GM10248 (cell line): ENCODE measurements around the gene TRAF3IP1.

ENCODE experiments used
- CTCF ChIA-PET: fragments of 300-600 bp; sonication (Branson Sonifier 250); formaldehyde crosslinking; extraction: SDS; loops from one replicate; lab custom pipeline; 2021; ENCODE audit warnings: antibody characterized with exemption; lab: Yijun Ruan, JAX
- POLR2A ChIA-PET: fragments of 350-650 bp; sonication (Branson Sonifier 250); formaldehyde crosslinking; extraction: SDS; loops from one replicate; lab custom pipeline; 2020; ENCODE audit warnings: antibody characterized with exemption; lab: Yijun Ruan, JAX
- DNase-seq: peaks from one replicate; pipeline ENCODE4 v3.0.0; 2012; ENCODE audit errors: extremely low spot score
- CTCF ChIP-seq: IDR thresholded peaks from 2 replicates; pipeline ENCODE4 v1.5.1; 2012; ENCODE audit warnings: mild to moderate bottlenecking, low read depth; ENCODE audit errors: extremely low read depth, missing control alignments, control extremely low read depth

Gene TRAF3IP1

GRCh38 chr2:238296638-238297457 lies 23.5 kb upstream of the TRAF3IP1 start:
- ChIA-PET CTCF (no interaction called here), POLR2A (no interaction called here)
- TF ChIP-seq CTCF: no peak
- no peak for DNase-seq

GRCh38 chr2:238299803-238300202 lies 20.5 kb upstream of the TRAF3IP1 start:
- CTCF ChIA-PET: interaction anchor here (1.1 kb wide), 1 partner anchor 1844 kb away, joined by 3 read pairs; no protein-coding TSS in a partner anchor
- DNase-seq: no peak
- POLR2A ChIA-PET: no interaction called here
- no peak for TF ChIP-seq CTCF

- ChIA-PET POLR2A (no interaction called here), CTCF (interaction anchor here (1.3 kb wide), 1 partner anchor 14 kb away, joined by 5 read pairs; the partner anchor contains the start of gene PER2)
- TF ChIP-seq CTCF: no peak
- no peak for DNase-seq
These were observed 18.2 kb upstream of the TRAF3IP1 start for GRCh38 chr2:238302087-238302486.

GRCh38 chr2:238302751-238303150 lies 17.6 kb upstream of the TRAF3IP1 start:
- ChIA-PET CTCF (interaction anchor here (1.3 kb wide), 1 partner anchor 15 kb away, joined by 5 read pairs; the partner anchor contains the start of gene PER2), POLR2A (no interaction called here)

GRCh38 chr2:238304116-238304515 lies 16.2 kb upstream of the TRAF3IP1 start:
- ChIA-PET POLR2A (no interaction called here), CTCF (interaction anchor here (2.0 kb wide), 1 partner anchor 13 kb away, joined by 6 read pairs; no protein-coding TSS in a partner anchor)
- no peak for DNase-seq
- TF ChIP-seq CTCF: no peak

More at GRCh38 chr2:238302751-238303150, 17.6 kb upstream of the TRAF3IP1 start:
- DNase-seq: no peak
- no peak for TF ChIP-seq CTCF

GRCh38 chr2:238305092-238305862 lies 15.0 kb upstream of the TRAF3IP1 start:
- DNase-seq: no peak
- CTCF ChIA-PET: interaction anchor here (1.0 to 2.0 kb wide), 5 partner anchors 8 to 42 kb away, joined by 3 to 6 read pairs (median 4); no protein-coding TSS in a partner anchor
- POLR2A ChIA-PET: no interaction called here
- peak; percentile 21 for TF ChIP-seq CTCF
